IPS-18c (cell line): ENCODE measurements around the gene STXBP6.
"Not testable (repeated sequence)": the region's sequence is repeated elsewhere in the genome, so short reads cannot be mapped to it uniquely, and the experiment has no call there.

Experiments
- H3K4me3 ChIP-seq: 2 replicates; pipeline ENCODE4 v1.7.0; 2013; ENCODE audit warnings: low read depth, mild to moderate bottlenecking, low read length, moderate library complexity; ENCODE audit not compliant: insufficient read depth
- H3K9me3 ChIP-seq: one replicate; pipeline ENCODE4 v1.6.1; 2013; ENCODE audit warnings: mild to moderate bottlenecking, low read length, moderate library complexity; ENCODE audit not compliant: control insufficient read depth, insufficient read depth

The STXBP6 gene

GRCh38 chr14:24954037-24954699 is 95.8 kb downstream of the STXBP6 start:
- H3K9me3 ChIP-seq = no peaks in the 10 kb centered on the region
- H3K4me3 ChIP-seq = no peak overlapping the region

DNA sequence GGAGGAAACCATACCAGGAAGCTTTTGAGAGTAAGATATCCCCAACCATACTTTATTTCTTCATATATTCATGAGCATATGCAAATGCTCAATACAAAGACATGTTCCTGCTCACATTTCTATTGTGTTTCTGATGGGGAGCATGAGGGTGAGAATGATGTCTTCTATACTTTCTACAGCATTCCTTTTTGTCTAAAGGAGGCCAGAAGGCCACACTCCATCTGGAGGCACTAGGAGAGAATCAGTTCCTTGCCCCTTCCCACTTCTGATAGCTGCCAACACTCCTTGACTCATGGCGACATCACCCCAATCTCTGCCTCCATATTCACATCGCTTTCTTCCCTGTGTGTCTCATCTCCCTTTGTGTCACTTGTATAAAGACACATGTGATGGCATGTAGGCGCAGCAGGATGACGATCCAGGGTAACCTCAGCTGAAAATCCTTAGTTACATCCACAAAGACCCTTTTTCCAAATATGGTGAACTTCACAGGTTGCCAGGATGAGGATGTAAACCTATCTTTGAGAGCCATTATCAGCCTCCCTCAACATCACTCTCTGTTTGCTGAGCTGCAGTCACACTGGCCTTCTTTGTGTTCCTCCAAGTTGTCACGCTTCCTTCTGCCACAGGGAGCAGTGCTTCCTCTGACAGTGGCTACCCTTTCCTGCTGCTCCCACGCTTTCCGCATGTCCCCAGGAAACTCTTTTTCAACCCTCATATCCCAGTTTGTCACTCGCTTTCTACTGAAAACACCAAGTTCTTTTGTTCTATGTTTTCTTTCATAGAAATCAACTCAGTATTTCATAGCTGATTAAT is 96.9 kb downstream of the STXBP6 start:
- Histone ChIP-seq H3K9me3 (no peaks in the 10 kb centered on the region), H3K4me3 (no peak overlapping the region)

- Histone ChIP-seq H3K4me3 (no peak overlapping the region), H3K9me3 (peaks cover 3% of the 10 kb centered on the region)
Measured at GRCh38 chr14:24948261-24948847, 101.6 kb downstream of the STXBP6 start.

- H3K4me3 ChIP-seq = no peak overlapping the region
Measured at GRCh38 chr14:24947131-24947530, 102.8 kb downstream of the STXBP6 start.

DNA sequence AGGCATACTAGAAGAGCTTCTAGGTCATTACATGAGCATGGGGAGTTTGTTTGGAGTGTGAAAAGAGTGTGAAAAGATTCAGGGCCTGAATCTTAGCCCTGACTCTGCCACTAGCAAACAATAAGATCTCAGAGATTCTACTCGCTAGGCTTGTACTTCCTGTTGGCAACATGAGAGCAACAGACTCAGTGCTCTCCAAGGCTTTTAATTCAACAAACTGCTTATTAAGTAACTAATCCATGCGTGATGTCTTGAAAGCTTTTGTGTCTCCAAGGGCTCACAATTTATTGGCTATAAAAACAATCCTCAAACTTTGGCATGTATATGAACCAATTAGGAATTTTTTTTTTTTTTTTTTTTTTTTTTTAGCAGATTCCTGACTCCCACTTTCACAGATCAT is 105.1 kb downstream of the STXBP6 start:
- H3K9me3 ChIP-seq = peaks cover 3% of the 10 kb centered on the region
- H3K4me3 ChIP-seq = no peak overlapping the region

More at GRCh38 chr14:24947131-24947530, 102.8 kb downstream of the STXBP6 start:
- peaks cover 3% of the 10 kb centered on the region for H3K9me3 ChIP-seq

DNA sequence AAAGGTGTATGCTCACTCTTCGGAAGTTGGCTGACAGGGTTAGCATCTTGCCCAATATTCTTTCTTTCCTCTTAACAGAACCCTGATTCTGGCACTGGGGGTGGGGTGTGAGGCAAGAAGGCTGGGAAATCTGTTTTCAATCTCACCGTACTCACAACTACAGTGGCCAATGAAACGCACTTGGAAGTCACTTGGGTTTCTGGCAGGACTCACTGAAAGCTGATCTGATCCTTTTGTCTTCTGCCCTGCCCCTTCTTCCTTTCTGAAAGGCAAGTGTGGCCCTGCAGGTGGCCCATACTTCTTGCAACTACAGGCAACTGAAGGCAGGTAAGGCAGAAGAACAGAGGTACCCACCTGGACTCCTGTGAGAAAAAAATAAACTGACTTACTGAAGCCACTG is 106.9 kb downstream of the STXBP6 start:
- peaks cover 3% of the 10 kb centered on the region for H3K9me3 ChIP-seq
- H3K4me3 ChIP-seq = no peak overlapping the region

DNA sequence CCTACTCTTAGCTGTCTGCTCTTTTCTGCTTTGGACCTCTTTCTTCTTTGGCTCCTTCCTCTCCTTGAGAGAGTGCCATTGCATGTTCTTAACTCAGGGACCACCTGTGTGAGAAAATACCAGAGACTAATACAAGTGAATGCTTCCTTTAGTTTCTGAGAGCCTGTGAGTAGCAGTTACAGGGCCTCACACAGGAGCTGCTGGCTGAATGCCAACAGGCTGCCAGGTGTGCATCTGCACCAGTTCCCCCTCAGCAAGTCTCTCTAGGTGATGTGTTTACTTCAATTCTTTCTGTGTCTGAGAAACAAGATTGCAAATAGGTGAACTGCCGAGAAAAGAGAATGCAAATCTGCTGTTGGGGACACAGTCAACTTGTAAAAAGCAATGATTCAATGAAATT is 108.2 kb downstream of the STXBP6 start:
- H3K4me3 ChIP-seq = no peak overlapping the region
- H3K9me3 ChIP-seq = peaks cover 3% of the 10 kb centered on the region

GRCh38 chr14:24940213-24940783 is 109.6 kb downstream of the STXBP6 start:
- Histone ChIP-seq H3K4me3 (no peak overlapping the region), H3K9me3 (no peaks in the 10 kb centered on the region)

- H3K4me3 ChIP-seq = no peak overlapping the region
- no peaks in the 10 kb centered on the region for H3K9me3 ChIP-seq
Measured at GRCh38 chr14:24938593-24938992, 111.4 kb downstream of the STXBP6 start.

GRCh38 chr14:24937300-24937699 is 112.6 kb downstream of the STXBP6 start:
- no peak overlapping the region for H3K4me3 ChIP-seq
- no peaks in the 10 kb centered on the region for H3K9me3 ChIP-seq

- not testable (repeated sequence) for H3K4me3 ChIP-seq, H3K9me3 ChIP-seq
Measured at GRCh38 chr14:24936773-24937172, 113.2 kb downstream of the STXBP6 start.

GRCh38 chr14:24935796-24936195 is 114.2 kb downstream of the STXBP6 start:
- Histone ChIP-seq H3K4me3 (no peak overlapping the region), H3K9me3 (no peaks in the 10 kb centered on the region)

DNA sequence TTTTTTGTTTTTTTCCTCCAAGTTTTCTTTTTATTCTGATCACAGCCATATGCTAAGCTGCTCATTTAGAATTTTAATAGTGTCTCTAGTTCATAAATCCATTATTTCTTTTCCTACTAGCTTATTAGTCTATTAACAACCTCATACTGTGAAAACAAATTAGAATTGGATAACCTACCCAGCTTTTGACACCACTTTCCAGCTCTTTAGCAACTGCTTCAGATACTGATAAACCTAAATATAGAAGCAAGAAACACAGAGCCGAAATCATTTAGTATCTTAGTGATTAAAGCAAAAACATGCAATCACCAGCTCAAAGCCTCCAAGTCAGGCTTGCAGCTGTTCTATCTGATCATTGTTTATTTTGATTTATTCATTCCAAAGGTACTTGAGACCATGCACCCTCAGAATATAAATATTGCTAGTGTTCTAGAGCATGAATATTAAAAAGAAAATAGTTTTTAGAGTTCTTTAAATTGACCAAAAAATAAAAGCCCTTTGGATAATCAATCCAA is 121.5 kb downstream of the STXBP6 start:
- H3K9me3 ChIP-seq = no peaks in the 10 kb centered on the region
- no peak overlapping the region for H3K4me3 ChIP-seq

DNA sequence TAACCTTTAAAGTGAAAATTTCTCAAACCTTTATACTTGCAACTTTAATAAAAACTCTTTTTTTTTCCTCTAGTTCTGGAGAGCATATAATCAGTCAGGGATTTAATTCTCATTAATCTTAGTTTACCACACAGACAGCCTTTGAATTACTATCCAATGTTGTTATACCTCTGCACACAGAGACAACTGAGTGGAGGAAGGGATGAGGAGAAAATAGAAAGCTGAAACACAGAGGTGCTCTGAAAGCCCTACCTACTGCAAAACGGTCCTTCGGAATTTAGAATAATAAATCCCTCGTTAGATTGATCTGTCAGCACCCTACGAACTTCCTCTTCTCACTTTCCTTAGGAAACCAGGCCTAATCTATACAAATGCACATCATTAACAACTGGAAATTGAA is 122.1 kb downstream of the STXBP6 start:
- Histone ChIP-seq H3K4me3 (no peak overlapping the region), H3K9me3 (no peaks in the 10 kb centered on the region)

GRCh38 chr14:24925771-24926374 is 124.1 kb downstream of the STXBP6 start:
- Histone ChIP-seq H3K9me3 (no peaks in the 10 kb centered on the region), H3K4me3 (no peak overlapping the region)

DNA sequence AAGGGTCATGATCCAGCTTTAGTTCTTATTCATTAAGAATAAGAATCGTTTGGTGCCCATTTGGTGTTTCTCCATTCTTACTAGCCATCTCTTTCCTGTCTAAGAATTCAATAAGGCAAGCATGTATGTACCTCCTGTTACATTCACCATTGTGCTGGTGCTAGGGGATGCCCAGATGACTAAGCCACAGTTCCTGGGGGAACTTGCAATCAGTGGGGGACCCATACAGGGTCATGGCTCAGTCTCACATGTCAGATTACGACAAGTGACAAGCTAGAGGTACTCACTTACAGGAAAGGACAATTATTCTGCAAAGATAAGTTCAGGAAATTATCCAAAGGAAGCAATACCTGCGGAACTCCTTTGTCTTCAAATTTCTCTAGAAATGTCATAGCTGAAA is 125.4 kb downstream of the STXBP6 start:
- Histone ChIP-seq H3K4me3 (no peak overlapping the region), H3K9me3 (no peaks in the 10 kb centered on the region)

GRCh38 chr14:24921903-24922302 is 128.0 kb downstream of the STXBP6 start:
- Histone ChIP-seq H3K4me3 (no peak overlapping the region), H3K9me3 (no peaks in the 10 kb centered on the region)
